CD4-positive, alpha-beta memory T cell (primary cell): ENCODE measurements around the gene FAM193A. TPM values are rescaled to one million over a fixed set of nuclear protein-coding genes. Genes with fewer than 3 reads are reported as not detected.
"Not testable (repeated sequence)": the region's sequence is repeated elsewhere in the genome, so short reads cannot be mapped to it uniquely, and the experiment has no call there.

Source experiments
- CTCF ChIA-PET: fragments of 350-600 bp; sonication (Branson Sonifier 250); formaldehyde crosslinking; loops from one replicate; lab custom pipeline; 2021; ENCODE audit warnings: inconsistent platforms; ENCODE audit not compliant: partially characterized antibody; lab: Charles Lee
- POLR2A ChIA-PET: fragments of 350-600 bp; sonication (Branson Sonifier 250); formaldehyde crosslinking; loops from one replicate; lab custom pipeline; 2021; ENCODE audit not compliant: partially characterized antibody; lab: Charles Lee
- DNase-seq, 5 donors: peaks; one replicate each; pipeline versions ENCODE4 v3.0.0 to v3.0.0-alpha.2; 2020 to 2022; ENCODE audit warnings: mixed read lengths in 1 of 5
- H3K27ac ChIP-seq: one replicate; pipeline ENCODE4 v1.7.0; 2013; ENCODE audit warnings: low read depth, low read length
- H3K27me3 ChIP-seq: 2 replicates; pipeline ENCODE4 v1.7.0; 2013; ENCODE audit warnings: mild to moderate bottlenecking, low read length, moderate library complexity; ENCODE audit not compliant: insufficient read depth
- H3K36me3 ChIP-seq: 2 replicates; pipeline ENCODE4 v1.7.0; 2013; ENCODE audit warnings: mild to moderate bottlenecking, low read length, moderate library complexity; ENCODE audit not compliant: insufficient read depth
- H3K4me1 ChIP-seq: 2 replicates; pipeline ENCODE4 v1.7.0; 2013; ENCODE audit warnings: mild to moderate bottlenecking, low read length, moderate library complexity; ENCODE audit not compliant: insufficient read depth
- H3K4me3 ChIP-seq, 2 donors: one replicate each; pipeline ENCODE4 v1.7.0; 2013; ENCODE audit warnings: low read length in 2 of 2, mild to moderate bottlenecking in 1 of 2
- H3K9me3 ChIP-seq, 2 donors: one replicate each; pipeline ENCODE4 v1.7.0; 2013; ENCODE audit warnings: low read length in 2 of 2, control low read depth in 1 of 2; ENCODE audit not compliant: control insufficient read depth in 1 of 2
- H3K27ac Mint-ChIP-seq, 7 donors: one replicate each; pipeline ENCODE4 v1.8.0; 2020 to 2021; ENCODE audit warnings: mixed read lengths in 7 of 7, mild to moderate bottlenecking in 6 of 7, inconsistent platforms in 3 of 7, moderate library complexity in 3 of 7
- H3K27me3 Mint-ChIP-seq, 2 donors: one replicate each; pipeline ENCODE4 v1.8.0; 2020 to 2021; ENCODE audit warnings: mixed read lengths in 2 of 2
- H3K36me3 Mint-ChIP-seq, 2 donors: one replicate each; pipeline ENCODE4 v1.8.0; 2020 to 2021; ENCODE audit warnings: mixed read lengths in 2 of 2, inconsistent platforms in 1 of 2, mild to moderate bottlenecking in 1 of 2
- H3K4me1 Mint-ChIP-seq, 4 donors: one replicate each; pipeline ENCODE4 v1.8.0; 2020 to 2021; ENCODE audit warnings: mixed read lengths in 4 of 4, mild to moderate bottlenecking in 1 of 4
- H3K4me3 Mint-ChIP-seq, 8 donors: one replicate each; pipeline ENCODE4 v1.8.0; 2020 to 2021; ENCODE audit warnings: mixed read lengths in 8 of 8, mild to moderate bottlenecking in 7 of 8, moderate library complexity in 6 of 8, inconsistent platforms in 3 of 8
- H3K9me3 Mint-ChIP-seq, 8 donors: one replicate each; pipeline ENCODE4 v1.8.0; 2020 to 2021; ENCODE audit warnings: mixed read lengths in 8 of 8, mild to moderate bottlenecking in 5 of 8, inconsistent platforms in 3 of 8, moderate library complexity in 1 of 8
- intact Hi-C: fragments of 100-400 bp; cut with micrococcal nuclease; formaldehyde crosslinking; loops from one replicate; pipeline ENCODE4 v1.15.1; 2023
- polyA plus RNA-seq, 2 donors: library from polyadenylated mRNA; unstranded; fragments of 300-500 nt; fragmentation: Illumina TruSeq; gene quantifications; one replicate each; pipeline ENCODE4 v1.2.3, GENCODE V29; 2021
- total RNA-seq, 2 experiments: library from RNA; stranded (reverse); gene quantifications; one replicate each; pipeline ENCODE4 v1.2.3, GENCODE V29; 2021

FAM193A gene
- total and polyA plus RNA-seq, 4 experiments from 2014 or later: 0.16 to 47.8 (median 26.1) TPM

DNA sequence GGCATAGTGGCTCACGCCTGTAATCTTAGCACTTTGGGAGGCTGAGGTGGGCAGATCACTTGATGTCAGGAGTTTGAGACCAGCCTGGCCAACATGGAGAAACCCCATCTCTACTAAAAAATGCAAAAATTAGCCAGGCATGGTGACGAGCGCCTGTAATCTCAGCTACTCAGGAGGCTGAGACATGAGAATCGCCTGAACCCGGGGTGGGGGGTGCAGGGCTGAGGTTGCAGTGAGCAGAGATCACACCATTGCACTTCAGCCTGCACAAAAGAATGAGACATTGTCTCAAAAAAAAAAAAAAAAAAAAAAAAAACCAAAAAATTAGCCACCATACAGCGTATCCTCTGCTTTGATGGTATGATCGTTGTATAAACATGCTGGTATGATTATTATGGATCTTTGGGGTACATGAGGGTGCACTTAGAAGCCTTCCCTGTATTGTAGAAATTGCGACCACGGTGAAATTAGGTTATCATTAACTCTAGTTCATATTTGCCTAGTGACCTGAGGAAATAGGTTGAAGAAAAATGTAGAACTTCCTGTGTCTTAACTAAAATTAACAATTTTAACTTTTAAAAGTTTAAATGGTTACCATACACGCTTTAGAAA lies 7.2 kb downstream of the FAM193A start:
- peaks cover 18 to 59% (median 34%) of the 10 kb centered on the region in 4 donors for H3K4me1 Mint-ChIP-seq
- H3K27ac ChIP-seq: not testable (repeated sequence)

DNA sequence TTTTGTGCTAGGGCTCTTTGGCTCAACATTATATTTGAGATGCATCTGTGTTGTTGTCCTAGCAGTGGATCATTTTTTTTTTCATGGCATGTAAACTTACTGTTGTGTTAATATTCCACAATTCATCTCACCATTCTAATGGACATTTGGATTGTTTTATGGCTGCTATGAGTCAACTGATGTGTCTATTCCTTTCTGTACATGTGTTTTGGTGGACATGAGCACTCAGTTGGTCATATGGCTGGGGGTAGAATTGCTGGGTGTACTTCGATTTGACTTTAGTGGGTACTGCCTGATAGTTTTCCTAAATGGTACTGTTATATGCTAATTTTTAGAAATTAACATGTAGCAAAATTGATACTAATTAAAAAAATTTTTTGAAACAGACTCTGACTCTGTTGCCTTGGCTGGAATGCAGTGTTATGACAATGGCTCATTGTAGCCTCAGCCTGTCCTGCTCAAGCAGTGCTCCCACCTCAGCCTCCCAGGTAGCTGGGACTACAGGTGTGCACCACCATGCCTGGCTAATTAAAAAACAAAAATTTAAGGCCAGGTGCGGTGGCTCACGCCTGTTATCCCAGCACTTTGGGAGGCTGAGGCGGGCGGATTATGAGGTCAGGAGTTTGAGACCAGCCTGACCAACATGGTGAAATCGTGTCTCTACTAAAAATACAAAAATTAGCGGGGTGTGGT lies 9.0 kb downstream of the FAM193A start:
- Mint-ChIP-seq H3K27ac (peak overlapping the region in 1 of 7 donors; percentile 57), H3K4me3 (peak overlapping the region in 1 of 8 donors; percentile 52), H3K36me3 (peaks cover 3 to 4% of the 10 kb centered on the region in 2 donors), H3K4me1 (peaks cover 16 to 53% (median 31%) of the 10 kb centered on the region in 4 donors), H3K27me3 (no peaks in the 10 kb centered on the region), H3K9me3 (no peaks in the 10 kb centered on the region)
- intact Hi-C loops: no loop called here
- Histone ChIP-seq H3K27ac (no peak overlapping the region), H3K4me1 (peaks cover 20% of the 10 kb centered on the region), H3K9me3 (no peaks in the 10 kb centered on the region), H3K36me3 (peaks cover 6% of the 10 kb centered on the region), H3K4me3 (no peak overlapping the region), H3K27me3 (no peaks in the 10 kb centered on the region)
- ChIA-PET POLR2A (interaction anchor here (2.0 kb wide), 1 partner anchor 9 kb away, joined by 7 read pairs; the partner anchor contains the start of gene FAM193A), CTCF (no interaction called here)
- DNase-seq: no peak

More for the DNA sequence above, 7.2 kb downstream of the FAM193A start:
- H3K27me3 ChIP-seq, H3K4me3 Mint-ChIP-seq, DNase-seq, H3K36me3 Mint-ChIP-seq, H3K27me3 Mint-ChIP-seq, POLR2A ChIA-PET, H3K9me3 ChIP-seq, intact Hi-C loops, H3K36me3 ChIP-seq, H3K4me3 ChIP-seq, H3K9me3 Mint-ChIP-seq: not testable (repeated sequence)
- peaks cover 32% of the 10 kb centered on the region for H3K4me1 ChIP-seq
- CTCF ChIA-PET: interaction anchor here (0.7 kb wide), 1 partner anchor 1010 kb away, joined by 3 read pairs; no protein-coding TSS in a partner anchor
- H3K27ac Mint-ChIP-seq: peak overlapping the region in 1 of 7 donors; percentile 19

DNA sequence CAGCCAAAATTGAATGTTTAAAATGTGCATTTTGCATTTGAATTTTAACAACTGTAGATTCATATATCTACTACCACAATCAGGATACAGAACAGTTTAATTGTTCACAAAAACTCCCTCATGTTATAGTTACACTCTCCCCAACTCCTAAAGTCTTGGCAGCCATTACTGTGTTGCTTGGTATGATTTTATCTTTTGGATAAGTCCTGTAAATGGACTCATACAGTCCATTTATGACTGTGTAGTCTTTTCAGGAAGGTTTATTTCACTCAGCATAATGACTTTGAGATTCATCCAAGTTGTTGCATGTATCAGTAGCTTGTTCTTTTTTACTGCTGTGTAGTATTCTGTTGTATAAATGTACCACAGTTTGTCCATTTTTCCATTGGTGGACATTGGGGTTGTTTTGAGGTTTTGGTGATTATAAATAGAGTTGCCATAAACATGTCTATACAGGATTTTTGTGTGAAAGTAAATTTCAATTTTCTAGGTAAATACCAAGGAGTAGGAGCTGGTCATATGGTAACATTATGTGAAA lies 9.9 kb downstream of the FAM193A start:
- CTCF ChIA-PET: no interaction called here
- Mint-ChIP-seq H3K27me3 (no peaks in the 10 kb centered on the region), H3K4me1 (peaks cover 19 to 50% (median 34%) of the 10 kb centered on the region in 4 donors), H3K9me3 (no peaks in the 10 kb centered on the region), H3K27ac (no peak overlapping the region), H3K4me3 (no peak overlapping the region), H3K36me3 (peaks cover 3 to 4% of the 10 kb centered on the region in 2 donors)
- peaks cover 6% of the 10 kb centered on the region for H3K36me3 ChIP-seq
- no peaks in the 10 kb centered on the region for H3K9me3 ChIP-seq
- H3K4me3 ChIP-seq: no peak overlapping the region
- intact Hi-C loops: no loop called here
- H3K27me3 ChIP-seq: no peaks in the 10 kb centered on the region
- H3K27ac ChIP-seq: no peak overlapping the region
- DNase-seq: no peak
- H3K4me1 ChIP-seq: peaks cover 17% of the 10 kb centered on the region
- POLR2A ChIA-PET: interaction anchor here (2.0 kb wide), 1 partner anchor 10 kb away, joined by 7 read pairs; the partner anchor contains the start of gene FAM193A

DNA sequence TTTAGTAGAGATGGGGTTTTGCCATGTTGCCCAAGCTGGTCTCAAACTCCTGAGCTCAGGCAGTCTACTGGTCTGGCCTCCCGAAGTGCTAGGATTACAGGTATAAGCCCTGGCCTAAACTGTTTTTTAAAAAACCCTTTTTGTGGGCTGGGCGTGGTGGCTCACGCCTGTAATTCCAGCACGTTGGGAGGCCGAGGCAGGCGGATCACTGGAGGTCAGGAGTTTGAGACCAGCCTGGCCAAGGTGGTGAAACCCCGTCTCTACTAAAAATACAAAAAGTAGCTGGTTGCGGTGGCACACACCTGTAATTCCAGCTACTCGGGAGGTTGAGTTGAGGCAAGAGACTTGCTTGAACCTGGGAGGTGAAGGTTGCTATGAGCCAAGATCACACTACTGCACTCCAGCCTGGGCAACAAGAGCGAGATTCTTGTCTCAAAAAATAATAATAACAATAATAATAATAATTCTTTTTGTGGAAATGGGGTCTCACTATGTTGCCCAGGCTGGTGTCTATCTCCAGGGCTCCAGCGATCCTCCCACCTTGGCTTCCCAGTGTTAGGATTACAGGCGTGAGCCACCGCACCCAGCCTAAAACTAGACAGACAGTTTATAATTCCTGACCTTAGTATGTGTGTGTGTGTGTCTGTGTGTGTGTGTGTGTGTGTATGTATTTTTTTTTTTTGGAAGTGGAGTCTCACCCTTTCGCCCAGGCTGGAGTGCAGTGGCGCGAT lies 10.7 kb downstream of the FAM193A start:
- H3K27ac ChIP-seq, intact Hi-C loops, H3K4me3 ChIP-seq, H3K27me3 ChIP-seq, DNase-seq, H3K4me3 Mint-ChIP-seq, H3K36me3 Mint-ChIP-seq, CTCF ChIA-PET, H3K27me3 Mint-ChIP-seq, H3K9me3 ChIP-seq, H3K9me3 Mint-ChIP-seq, H3K36me3 ChIP-seq: not testable (repeated sequence)
- POLR2A ChIA-PET: interaction anchor here (2.0 kb wide), 1 partner anchor 10 kb away, joined by 7 read pairs; the partner anchor contains the start of gene FAM193A
- Mint-ChIP-seq H3K4me1 (peaks cover 21 to 55% (median 35%) of the 10 kb centered on the region in 4 donors), H3K27ac (peak overlapping the region in 2 of 7 donors; percentile 41 to 63)
- peaks cover 19% of the 10 kb centered on the region for H3K4me1 ChIP-seq

DNA sequence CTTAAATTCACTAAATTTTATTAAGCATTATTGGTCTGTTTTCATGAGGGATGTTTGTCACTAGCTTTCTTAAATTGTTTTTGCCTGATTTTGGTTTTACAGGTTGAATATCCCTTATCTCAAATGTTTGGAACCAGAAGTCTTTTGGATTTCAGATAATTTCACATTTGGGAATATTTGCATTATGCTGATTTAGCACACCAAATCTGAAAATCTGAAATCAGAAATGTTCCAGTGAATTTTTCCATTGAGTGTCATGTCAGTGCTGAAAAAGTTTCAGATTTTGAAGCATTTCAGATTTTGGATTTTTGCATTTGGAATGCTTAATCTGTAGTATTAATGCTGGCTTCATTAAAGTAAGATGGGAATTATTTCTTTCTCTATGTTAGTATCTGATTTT lies 14.7 kb downstream of the FAM193A start:
- Histone ChIP-seq H3K27ac (no peak overlapping the region), H3K27me3 (no peaks in the 10 kb centered on the region), H3K9me3 (no peaks in the 10 kb centered on the region), H3K4me3 (no peak overlapping the region), H3K4me1 (peaks cover 32% of the 10 kb centered on the region), H3K36me3 (no peaks in the 10 kb centered on the region)
- POLR2A ChIA-PET: no interaction called here
- Mint-ChIP-seq H3K36me3 (peaks cover 0 to 3% of the 10 kb centered on the region in 2 donors), H3K9me3 (no peaks in the 10 kb centered on the region), H3K27ac (peak overlapping the region in 2 of 7 donors; percentile 15 to 44), H3K4me1 (peaks cover 21 to 61% (median 31%) of the 10 kb centered on the region in 4 donors), H3K27me3 (no peaks in the 10 kb centered on the region), H3K4me3 (peak overlapping the region in 1 of 8 donors; percentile 29)
- no peak for DNase-seq
- intact Hi-C loops: no loop called here
- CTCF ChIA-PET: interaction anchor here (1.5 kb wide), 1 partner anchor 331 kb away, joined by 4 read pairs; no protein-coding TSS in a partner anchor

DNA sequence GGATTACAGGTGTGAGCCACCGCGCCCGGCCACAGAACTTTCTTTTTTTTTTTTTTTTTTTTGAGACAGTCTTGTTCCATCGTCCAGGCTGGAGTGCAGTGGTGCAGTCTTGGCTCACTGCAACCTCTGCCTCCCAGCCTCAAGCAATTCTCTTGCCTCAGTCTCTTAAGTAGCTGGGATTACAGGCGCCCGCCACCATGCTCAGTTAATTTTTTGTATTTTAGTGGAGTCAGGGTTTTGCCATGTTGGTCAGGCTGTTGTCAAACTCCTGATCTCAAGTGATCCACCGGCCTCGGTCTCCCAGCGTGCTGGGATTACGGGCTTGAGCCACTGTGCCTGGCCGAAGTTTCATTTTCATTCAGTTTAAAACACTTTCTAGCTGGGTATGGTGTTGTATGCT lies 16.4 kb downstream of the FAM193A start:
- peaks cover 14 to 62% (median 28%) of the 10 kb centered on the region in 4 donors for H3K4me1 Mint-ChIP-seq
- no peaks in the 10 kb centered on the region for H3K9me3 Mint-ChIP-seq

More for the DNA sequence above, 16.4 kb downstream of the FAM193A start:
- Mint-ChIP-seq H3K27me3 (no peaks in the 10 kb centered on the region), H3K36me3 (no peaks in the 10 kb centered on the region), H3K27ac (no peak overlapping the region), H3K4me3 (no peak overlapping the region)
- no peaks in the 10 kb centered on the region for H3K9me3 ChIP-seq
- no peak overlapping the region for H3K4me3 ChIP-seq
- intact Hi-C loops: no loop called here
- H3K27ac ChIP-seq: no peak overlapping the region
- H3K36me3 ChIP-seq: no peaks in the 10 kb centered on the region
- ChIA-PET POLR2A (no interaction called here), CTCF (interaction anchor here (1.5 kb wide), 1 partner anchor 333 kb away, joined by 4 read pairs; no protein-coding TSS in a partner anchor)
- no peaks in the 10 kb centered on the region for H3K27me3 ChIP-seq
- H3K4me1 ChIP-seq: peaks cover 30% of the 10 kb centered on the region
- no peak for DNase-seq
